ENCODE measurements around the gene CSPG4.

CSPG4 gene

GRCh38 chr15:75671730-75672602 is 40.7 kb downstream of the CSPG4 start:
- no peak for DNase-seq

- no peak for DNase-seq
These were observed 42.8 kb downstream of the CSPG4 start for GRCh38 chr15:75669879-75670212.

GRCh38 chr15:75669191-75669878 is 43.3 kb downstream of the CSPG4 start:
- no peak for DNase-seq

GRCh38 chr15:75666823-75667501 is 45.7 kb downstream of the CSPG4 start:
- DNase-seq, result peak in 6 of 58 donors; percentile 7 to 45 (median 18)

- no peak for DNase-seq
These were observed 48.7 kb downstream of the CSPG4 start for GRCh38 chr15:75663931-75664421.

GRCh38 chr15:75662823-75663519 is 49.7 kb downstream of the CSPG4 start:
- DNase-seq, result no peak

- no peak for DNase-seq
These were observed 50.9 kb downstream of the CSPG4 start for GRCh38 chr15:75661756-75662140.

GRCh38 chr15:75661100-75661755 is 51.4 kb downstream of the CSPG4 start:
- peak in 26 of 58 donors; percentile 14 to 70 (median 30) for DNase-seq

GRCh38 chr15:75659928-75660645 is 52.6 kb downstream of the CSPG4 start:
- peak in 2 of 58 donors; percentile 15 to 31 for DNase-seq

GRCh38 chr15:75659141-75659771 is 53.4 kb downstream of the CSPG4 start:
- no peak for DNase-seq

GRCh38 chr15:75656813-75657212 is 55.8 kb downstream of the CSPG4 start:
- no peak for DNase-seq

- DNase-seq, result no peak
These were observed 56.3 kb downstream of the CSPG4 start for GRCh38 chr15:75656331-75656730.

GRCh38 chr15:75655931-75656330 is 56.7 kb downstream of the CSPG4 start:
- no peak for DNase-seq

GRCh38 chr15:75654201-75654907 is 58.3 kb downstream of the CSPG4 start:
- DNase-seq, result no peak

- no peak for DNase-seq
These were observed 59.2 kb downstream of the CSPG4 start for GRCh38 chr15:75653347-75653913.

GRCh38 chr15:75651810-75652543 is 60.7 kb downstream of the CSPG4 start:
- no peak for DNase-seq

GRCh38 chr15:75650908-75651809 is 61.5 kb downstream of the CSPG4 start:
- DNase-seq, result no peak
